Neural crest cell (in vitro differentiated cells): Measurements from ENCODE around the gene USP38. TPM values are rescaled to one million over a fixed set of nuclear protein-coding genes. Genes with fewer than 3 reads are reported as not detected.

Experiments
- DNase-seq: peaks from one replicate; pipeline ENCODE4 v3.0.0; 2021; ENCODE audit warnings: low read depth, mixed read lengths, low spot score
- H3K27ac Mint-ChIP-seq: one replicate; pipeline ENCODE4 v1.8.0; 2021; ENCODE audit warnings: mild to moderate bottlenecking, mixed read lengths; ENCODE audit not compliant: unreplicated experiment
- H3K27me3 Mint-ChIP-seq: 2 replicates; pipeline ENCODE4 v1.8.0; 2021; ENCODE audit warnings: low read depth, mild to moderate bottlenecking, mixed read lengths
- H3K36me3 Mint-ChIP-seq: 2 replicates; pipeline ENCODE4 v1.8.0; 2021; ENCODE audit warnings: low read depth, mild to moderate bottlenecking, mixed read lengths
- H3K4me1 Mint-ChIP-seq: 2 replicates; pipeline ENCODE4 v1.8.0; 2021; ENCODE audit warnings: mixed read lengths
- H3K4me3 Mint-ChIP-seq: one replicate; pipeline ENCODE4 v1.8.0; 2021; ENCODE audit warnings: mild to moderate bottlenecking, mixed read lengths
- H3K9me3 Mint-ChIP-seq: 2 replicates; pipeline ENCODE4 v1.8.0; 2021; ENCODE audit warnings: mixed read lengths
- CTCF ChIP-seq: fragments of 200-600 bp; sonication (generic); conservative IDR thresholded peaks from 2 replicates; pipeline ENCODE4 v1.5.0; 2021; ENCODE audit warnings: antibody characterized with exemption, mild to moderate bottlenecking
- total RNA-seq: library from RNA; stranded (reverse); gene quantifications from 2 replicates; pipeline ENCODE4 v1.2.1, GENCODE V29; 2021

The USP38 gene
- total RNA-seq, 1 donor from 2014 or later: 14.9 TPM

- H3K27me3 Mint-ChIP-seq: no peaks in the 10 kb centered on the region
- peaks cover 8% of the 10 kb centered on the region for H3K9me3 Mint-ChIP-seq
- no peak overlapping the region for H3K27ac Mint-ChIP-seq
- no peak overlapping the region for H3K4me3 Mint-ChIP-seq
- no peaks in the 10 kb centered on the region for H3K4me1 Mint-ChIP-seq
- H3K36me3 Mint-ChIP-seq: peaks cover 5% of the 10 kb centered on the region
- no peak for TF ChIP-seq CTCF
- DNase-seq: no peak
Measured at GRCh38 chr4:143240939-143241679, 56.4 kb downstream of the USP38 start.

GRCh38 chr4:143241892-143242291 lies 57.2 kb downstream of the USP38 start:
- H3K27ac Mint-ChIP-seq: no peak overlapping the region
- H3K27me3 Mint-ChIP-seq: no peaks in the 10 kb centered on the region
- no peak overlapping the region for H3K4me3 Mint-ChIP-seq
- no peak for DNase-seq
- peaks cover 5% of the 10 kb centered on the region for H3K36me3 Mint-ChIP-seq
- H3K4me1 Mint-ChIP-seq: no peaks in the 10 kb centered on the region
- no peak for TF ChIP-seq CTCF
- peaks cover 8% of the 10 kb centered on the region for H3K9me3 Mint-ChIP-seq

GRCh38 chr4:143243041-143243440 lies 58.3 kb downstream of the USP38 start:
- H3K27ac Mint-ChIP-seq: no peak overlapping the region
- no peak for TF ChIP-seq CTCF
- DNase-seq: no peak
- no peak overlapping the region for H3K4me3 Mint-ChIP-seq
- no peaks in the 10 kb centered on the region for H3K4me1 Mint-ChIP-seq
- peaks cover 5% of the 10 kb centered on the region for H3K36me3 Mint-ChIP-seq
- H3K27me3 Mint-ChIP-seq: no peaks in the 10 kb centered on the region
- peaks cover 8% of the 10 kb centered on the region for H3K9me3 Mint-ChIP-seq

GRCh38 chr4:143246977-143247376 lies 62.3 kb downstream of the USP38 start:
- H3K4me1 Mint-ChIP-seq: no peaks in the 10 kb centered on the region
- peaks cover 3% of the 10 kb centered on the region for H3K9me3 Mint-ChIP-seq

GRCh38 chr4:143247866-143248265 lies 63.1 kb downstream of the USP38 start:
- no peak for TF ChIP-seq CTCF
- DNase-seq: no peak

More at GRCh38 chr4:143246977-143247376, 62.3 kb downstream of the USP38 start:
- Mint-ChIP-seq H3K27ac (no peak overlapping the region), H3K36me3 (peaks cover 1% of the 10 kb centered on the region), H3K4me3 (no peak overlapping the region), H3K27me3 (no peaks in the 10 kb centered on the region)
- no peak for DNase-seq
- TF ChIP-seq CTCF: no peak

More at GRCh38 chr4:143247866-143248265, 63.1 kb downstream of the USP38 start:
- Mint-ChIP-seq H3K9me3 (peaks cover 2% of the 10 kb centered on the region), H3K27ac (no peak overlapping the region), H3K27me3 (no peaks in the 10 kb centered on the region), H3K4me3 (no peak overlapping the region), H3K4me1 (no peaks in the 10 kb centered on the region), H3K36me3 (no peaks in the 10 kb centered on the region)
